Loucy (cell line): ENCODE data around the gene CELSR1.

Experiments
- EZH2phosphoT487 ChIP-seq: fragments of 200-600 bp; IDR thresholded peaks from 2 replicates; pipeline ENCODE4 v1.6.1; 2018; ENCODE audit warnings: antibody characterized with exemption, mild to moderate bottlenecking, moderate library complexity, borderline replicate concordance
- TF ChIP-seq, protein P1 (sequence below): fragments of 200-600 bp; sonication (generic); conservative IDR thresholded peaks from 2 replicates; pipeline ENCODE4 v1.5.1; 2014; ENCODE audit warnings: mild to moderate bottlenecking, antibody characterized with exemption, low read length

- TF ChIP-seq, protein P1, sequence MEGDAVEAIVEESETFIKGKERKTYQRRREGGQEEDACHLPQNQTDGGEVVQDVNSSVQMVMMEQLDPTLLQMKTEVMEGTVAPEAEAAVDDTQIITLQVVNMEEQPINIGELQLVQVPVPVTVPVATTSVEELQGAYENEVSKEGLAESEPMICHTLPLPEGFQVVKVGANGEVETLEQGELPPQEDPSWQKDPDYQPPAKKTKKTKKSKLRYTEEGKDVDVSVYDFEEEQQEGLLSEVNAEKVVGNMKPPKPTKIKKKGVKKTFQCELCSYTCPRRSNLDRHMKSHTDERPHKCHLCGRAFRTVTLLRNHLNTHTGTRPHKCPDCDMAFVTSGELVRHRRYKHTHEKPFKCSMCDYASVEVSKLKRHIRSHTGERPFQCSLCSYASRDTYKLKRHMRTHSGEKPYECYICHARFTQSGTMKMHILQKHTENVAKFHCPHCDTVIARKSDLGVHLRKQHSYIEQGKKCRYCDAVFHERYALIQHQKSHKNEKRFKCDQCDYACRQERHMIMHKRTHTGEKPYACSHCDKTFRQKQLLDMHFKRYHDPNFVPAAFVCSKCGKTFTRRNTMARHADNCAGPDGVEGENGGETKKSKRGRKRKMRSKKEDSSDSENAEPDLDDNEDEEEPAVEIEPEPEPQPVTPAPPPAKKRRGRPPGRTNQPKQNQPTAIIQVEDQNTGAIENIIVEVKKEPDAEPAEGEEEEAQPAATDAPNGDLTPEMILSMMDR: no peak
- no peak for TF ChIP-seq EZH2phosphoT487
Observed at GRCh38 chr22:46528121-46528610, 9.3 kb downstream of the CELSR1 start.
